ENCODE results near the gene TBL3. TPM values are rescaled to one million over a fixed set of nuclear protein-coding genes. Genes with fewer than 3 reads are reported as not detected.
A peak's percentile ranks its signal among the peaks of the same experiment; 100 is the strongest.

Gene TBL3
- total RNA-seq, 1 experiment from 2014 or later: 73.4 TPM

DNA sequence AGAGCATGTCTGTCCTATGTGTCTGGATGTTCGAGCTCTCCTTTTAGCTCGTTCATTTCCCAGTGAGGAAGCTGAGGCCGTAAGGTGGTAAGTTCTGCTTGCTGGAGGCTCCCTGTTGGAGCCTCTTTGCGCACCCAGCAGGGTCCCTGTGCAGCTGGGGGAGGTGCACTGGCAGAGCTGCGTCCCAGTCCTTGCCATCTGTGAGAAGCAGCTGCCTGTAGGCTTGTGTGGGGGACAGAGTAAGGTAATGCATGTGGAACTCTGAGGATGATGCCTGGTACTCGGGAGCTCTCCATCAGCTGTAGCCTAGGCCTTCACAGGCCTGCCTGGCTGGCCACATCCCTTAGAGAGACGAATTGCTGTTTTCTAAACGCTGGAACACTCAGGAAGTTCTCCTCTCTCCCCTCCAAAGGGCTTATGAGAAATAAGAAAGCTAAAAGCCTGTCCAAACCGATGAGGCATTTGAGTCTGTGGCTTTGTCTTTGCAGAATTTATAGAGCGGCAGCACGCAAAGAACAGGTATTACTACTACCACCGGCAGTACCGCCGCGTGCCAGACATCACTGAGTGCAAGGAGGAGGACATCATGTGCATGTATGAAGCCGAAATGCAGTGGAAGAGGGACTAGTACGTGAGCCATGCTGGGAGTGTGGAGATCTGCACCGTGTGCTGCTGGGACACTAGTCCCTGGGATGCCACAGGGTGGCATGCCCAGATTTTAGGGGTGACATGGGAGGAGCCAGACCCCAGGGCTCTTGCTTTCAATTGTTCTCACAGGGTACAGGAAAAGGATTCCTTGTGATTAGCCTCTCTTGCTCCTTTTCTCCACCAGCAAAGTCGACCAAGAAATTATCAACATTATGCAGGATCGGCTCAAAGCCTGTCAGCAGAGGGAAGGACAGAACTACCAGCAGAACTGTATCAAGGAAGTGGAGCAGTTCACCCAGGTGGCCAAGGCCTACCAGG lies 10.9 kb upstream of the TBL3 start (continued):
- TF ChIP-seq, protein P1, sequence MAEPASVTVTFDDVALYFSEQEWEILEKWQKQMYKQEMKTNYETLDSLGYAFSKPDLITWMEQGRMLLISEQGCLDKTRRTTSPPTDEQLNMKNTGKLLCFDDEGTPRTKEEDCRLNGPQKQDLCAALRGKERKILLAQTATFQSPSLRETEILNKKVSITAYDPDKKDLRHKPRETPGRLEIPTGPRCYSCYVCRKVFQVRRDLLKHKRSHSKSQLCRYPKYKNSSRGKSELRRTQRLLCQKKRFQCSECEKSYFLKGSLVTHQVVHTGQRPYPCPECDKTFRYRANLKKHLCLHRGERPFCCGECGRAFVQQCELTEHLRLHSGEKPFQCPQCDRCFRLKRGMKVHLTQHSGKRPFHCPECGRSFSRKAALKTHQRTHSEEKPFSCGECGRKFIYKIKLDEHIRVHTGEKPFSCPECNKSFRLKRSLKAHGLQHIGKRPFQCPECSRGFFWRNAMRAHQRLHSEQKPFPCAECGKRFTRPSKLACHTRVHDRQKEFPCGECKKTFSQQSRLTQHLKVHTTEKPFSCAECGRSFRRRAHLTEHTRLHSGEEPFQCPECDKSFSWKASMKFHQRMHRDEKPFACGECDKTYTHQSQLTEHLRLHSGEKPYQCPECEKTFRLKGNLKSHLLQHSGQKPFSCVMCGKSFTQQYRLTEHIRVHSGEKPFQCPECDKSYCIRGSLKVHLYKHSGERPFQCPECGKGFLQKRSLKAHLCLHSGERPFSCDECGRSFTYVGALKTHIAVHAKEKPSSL (CRISPR knock-in tag; conservative IDR thresholded peaks at IDR 0.05): peak; percentile 90
- TF ChIP-seq, protein P2, sequence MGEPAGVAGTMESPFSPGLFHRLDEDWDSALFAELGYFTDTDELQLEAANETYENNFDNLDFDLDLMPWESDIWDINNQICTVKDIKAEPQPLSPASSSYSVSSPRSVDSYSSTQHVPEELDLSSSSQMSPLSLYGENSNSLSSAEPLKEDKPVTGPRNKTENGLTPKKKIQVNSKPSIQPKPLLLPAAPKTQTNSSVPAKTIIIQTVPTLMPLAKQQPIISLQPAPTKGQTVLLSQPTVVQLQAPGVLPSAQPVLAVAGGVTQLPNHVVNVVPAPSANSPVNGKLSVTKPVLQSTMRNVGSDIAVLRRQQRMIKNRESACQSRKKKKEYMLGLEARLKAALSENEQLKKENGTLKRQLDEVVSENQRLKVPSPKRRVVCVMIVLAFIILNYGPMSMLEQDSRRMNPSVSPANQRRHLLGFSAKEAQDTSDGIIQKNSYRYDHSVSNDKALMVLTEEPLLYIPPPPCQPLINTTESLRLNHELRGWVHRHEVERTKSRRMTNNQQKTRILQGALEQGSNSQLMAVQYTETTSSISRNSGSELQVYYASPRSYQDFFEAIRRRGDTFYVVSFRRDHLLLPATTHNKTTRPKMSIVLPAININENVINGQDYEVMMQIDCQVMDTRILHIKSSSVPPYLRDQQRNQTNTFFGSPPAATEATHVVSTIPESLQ (CRISPR knock-in tag; IDR thresholded peaks at IDR 0.05): no peak
- TF ChIP-seq TEAD1 (CRISPR knock-in tag; IDR thresholded peaks at IDR 0.05) (peak; percentile 48), ZNF317 (CRISPR knock-in tag; IDR thresholded peaks at IDR 0.05; ENCODE audit: borderline replicate concordance, low read depth) (no peak), TP53 (CRISPR knock-in tag; IDR thresholded peaks at IDR 0.05) (no peak), NR1H2 (CRISPR knock-in tag; IDR thresholded peaks at IDR 0.05) (no peak), FOXJ3 (CRISPR knock-in tag; IDR thresholded peaks at IDR 0.05; ENCODE audit: borderline replicate concordance) (no peak), EMX1 (CRISPR knock-in tag; IDR thresholded peaks at IDR 0.05) (peak; percentile 97), FOXP1 (CRISPR knock-in tag; IDR thresholded peaks at IDR 0.05; ENCODE audit: borderline replicate concordance) (no peak; the same call in 1 of the 2 replicates), ESRRA (CRISPR knock-in tag; IDR thresholded peaks at IDR 0.05; ENCODE audit: borderline replicate concordance) (no peak), NFYB (CRISPR knock-in tag; conservative IDR thresholded peaks at IDR 0.05; ENCODE audit: low read depth) (no peak), ELF4 (CRISPR knock-in tag; IDR thresholded peaks at IDR 0.05; ENCODE audit: low read depth) (no peak)
- TF ChIP-seq, protein P3, sequence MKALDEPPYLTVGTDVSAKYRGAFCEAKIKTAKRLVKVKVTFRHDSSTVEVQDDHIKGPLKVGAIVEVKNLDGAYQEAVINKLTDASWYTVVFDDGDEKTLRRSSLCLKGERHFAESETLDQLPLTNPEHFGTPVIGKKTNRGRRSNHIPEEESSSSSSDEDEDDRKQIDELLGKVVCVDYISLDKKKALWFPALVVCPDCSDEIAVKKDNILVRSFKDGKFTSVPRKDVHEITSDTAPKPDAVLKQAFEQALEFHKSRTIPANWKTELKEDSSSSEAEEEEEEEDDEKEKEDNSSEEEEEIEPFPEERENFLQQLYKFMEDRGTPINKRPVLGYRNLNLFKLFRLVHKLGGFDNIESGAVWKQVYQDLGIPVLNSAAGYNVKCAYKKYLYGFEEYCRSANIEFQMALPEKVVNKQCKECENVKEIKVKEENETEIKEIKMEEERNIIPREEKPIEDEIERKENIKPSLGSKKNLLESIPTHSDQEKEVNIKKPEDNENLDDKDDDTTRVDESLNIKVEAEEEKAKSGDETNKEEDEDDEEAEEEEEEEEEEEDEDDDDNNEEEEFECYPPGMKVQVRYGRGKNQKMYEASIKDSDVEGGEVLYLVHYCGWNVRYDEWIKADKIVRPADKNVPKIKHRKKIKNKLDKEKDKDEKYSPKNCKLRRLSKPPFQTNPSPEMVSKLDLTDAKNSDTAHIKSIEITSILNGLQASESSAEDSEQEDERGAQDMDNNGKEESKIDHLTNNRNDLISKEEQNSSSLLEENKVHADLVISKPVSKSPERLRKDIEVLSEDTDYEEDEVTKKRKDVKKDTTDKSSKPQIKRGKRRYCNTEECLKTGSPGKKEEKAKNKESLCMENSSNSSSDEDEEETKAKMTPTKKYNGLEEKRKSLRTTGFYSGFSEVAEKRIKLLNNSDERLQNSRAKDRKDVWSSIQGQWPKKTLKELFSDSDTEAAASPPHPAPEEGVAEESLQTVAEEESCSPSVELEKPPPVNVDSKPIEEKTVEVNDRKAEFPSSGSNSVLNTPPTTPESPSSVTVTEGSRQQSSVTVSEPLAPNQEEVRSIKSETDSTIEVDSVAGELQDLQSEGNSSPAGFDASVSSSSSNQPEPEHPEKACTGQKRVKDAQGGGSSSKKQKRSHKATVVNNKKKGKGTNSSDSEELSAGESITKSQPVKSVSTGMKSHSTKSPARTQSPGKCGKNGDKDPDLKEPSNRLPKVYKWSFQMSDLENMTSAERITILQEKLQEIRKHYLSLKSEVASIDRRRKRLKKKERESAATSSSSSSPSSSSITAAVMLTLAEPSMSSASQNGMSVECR (CRISPR knock-in tag; IDR thresholded peaks at IDR 0.05; ENCODE audit: borderline replicate concordance): no peak; the same call in 1 of the 2 replicates
- TF ChIP-seq, protein P4, sequence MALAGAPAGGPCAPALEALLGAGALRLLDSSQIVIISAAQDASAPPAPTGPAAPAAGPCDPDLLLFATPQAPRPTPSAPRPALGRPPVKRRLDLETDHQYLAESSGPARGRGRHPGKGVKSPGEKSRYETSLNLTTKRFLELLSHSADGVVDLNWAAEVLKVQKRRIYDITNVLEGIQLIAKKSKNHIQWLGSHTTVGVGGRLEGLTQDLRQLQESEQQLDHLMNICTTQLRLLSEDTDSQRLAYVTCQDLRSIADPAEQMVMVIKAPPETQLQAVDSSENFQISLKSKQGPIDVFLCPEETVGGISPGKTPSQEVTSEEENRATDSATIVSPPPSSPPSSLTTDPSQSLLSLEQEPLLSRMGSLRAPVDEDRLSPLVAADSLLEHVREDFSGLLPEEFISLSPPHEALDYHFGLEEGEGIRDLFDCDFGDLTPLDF (CRISPR knock-in tag; IDR thresholded peaks at IDR 0.05): no peak
- TF ChIP-seq, protein P5, sequence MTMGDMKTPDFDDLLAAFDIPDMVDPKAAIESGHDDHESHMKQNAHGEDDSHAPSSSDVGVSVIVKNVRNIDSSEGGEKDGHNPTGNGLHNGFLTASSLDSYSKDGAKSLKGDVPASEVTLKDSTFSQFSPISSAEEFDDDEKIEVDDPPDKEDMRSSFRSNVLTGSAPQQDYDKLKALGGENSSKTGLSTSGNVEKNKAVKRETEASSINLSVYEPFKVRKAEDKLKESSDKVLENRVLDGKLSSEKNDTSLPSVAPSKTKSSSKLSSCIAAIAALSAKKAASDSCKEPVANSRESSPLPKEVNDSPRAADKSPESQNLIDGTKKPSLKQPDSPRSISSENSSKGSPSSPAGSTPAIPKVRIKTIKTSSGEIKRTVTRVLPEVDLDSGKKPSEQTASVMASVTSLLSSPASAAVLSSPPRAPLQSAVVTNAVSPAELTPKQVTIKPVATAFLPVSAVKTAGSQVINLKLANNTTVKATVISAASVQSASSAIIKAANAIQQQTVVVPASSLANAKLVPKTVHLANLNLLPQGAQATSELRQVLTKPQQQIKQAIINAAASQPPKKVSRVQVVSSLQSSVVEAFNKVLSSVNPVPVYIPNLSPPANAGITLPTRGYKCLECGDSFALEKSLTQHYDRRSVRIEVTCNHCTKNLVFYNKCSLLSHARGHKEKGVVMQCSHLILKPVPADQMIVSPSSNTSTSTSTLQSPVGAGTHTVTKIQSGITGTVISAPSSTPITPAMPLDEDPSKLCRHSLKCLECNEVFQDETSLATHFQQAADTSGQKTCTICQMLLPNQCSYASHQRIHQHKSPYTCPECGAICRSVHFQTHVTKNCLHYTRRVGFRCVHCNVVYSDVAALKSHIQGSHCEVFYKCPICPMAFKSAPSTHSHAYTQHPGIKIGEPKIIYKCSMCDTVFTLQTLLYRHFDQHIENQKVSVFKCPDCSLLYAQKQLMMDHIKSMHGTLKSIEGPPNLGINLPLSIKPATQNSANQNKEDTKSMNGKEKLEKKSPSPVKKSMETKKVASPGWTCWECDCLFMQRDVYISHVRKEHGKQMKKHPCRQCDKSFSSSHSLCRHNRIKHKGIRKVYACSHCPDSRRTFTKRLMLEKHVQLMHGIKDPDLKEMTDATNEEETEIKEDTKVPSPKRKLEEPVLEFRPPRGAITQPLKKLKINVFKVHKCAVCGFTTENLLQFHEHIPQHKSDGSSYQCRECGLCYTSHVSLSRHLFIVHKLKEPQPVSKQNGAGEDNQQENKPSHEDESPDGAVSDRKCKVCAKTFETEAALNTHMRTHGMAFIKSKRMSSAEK (CRISPR knock-in tag; IDR thresholded peaks at IDR 0.05; ENCODE audit: borderline replicate concordance): peak; percentile 51
